Pancreas (tissue), 10 donors: ENCODE data around the gene S1PR3. TPM values are rescaled to one million over a fixed set of nuclear protein-coding genes. Genes with fewer than 3 reads are reported as not detected.

ENCODE experiments used
- ATAC-seq, 4 donors: fragments of 200-7000 bp; cut with Tn5 transposase; one replicate each; pipeline versions ENCODE4 v1.8.0 to v1.9.1; 2020; ENCODE audit warnings: mild to moderate bottlenecking in 4 of 4, moderate library complexity in 4 of 4
- DNase-seq, 6 donors: peaks; one replicate each; pipeline ENCODE4 v3.0.0-alpha.2; 2020
- FAIRE-seq: peaks from 2 replicates; lab custom pipeline; 2012; peaks lifted over from hg19 to GRCh38; lab: Jason Lieb, UNC
- H3K27ac ChIP-seq, 4 donors: fragments of 200-600 bp; sonication (generic); 1 replicate in 3 of 4; 2 replicates in 1 of 4; pipeline versions ENCODE4 v1.5.0 to v1.8.0; 2020
- H3K27me3 ChIP-seq, 4 donors: fragments of 200-600 bp; one replicate each; pipeline ENCODE4 v1.8.0; 2021
- H3K36me3 ChIP-seq, 3 donors: fragments of 200-600 bp; sonication (generic) in 1 of 3; one replicate each; pipeline versions ENCODE4 v1.5.0 to v1.8.0; 2020 to 2021
- H3K4me1 ChIP-seq, 3 donors: fragments of 200-600 bp; one replicate each; pipeline ENCODE4 v1.8.0; 2021
- H3K4me3 ChIP-seq, 4 donors: fragments of 200-600 bp; sonication (generic) in 2 of 4; one replicate each; pipeline versions ENCODE4 v1.5.0 to v1.8.0; 2020 to 2021
- H3K9me3 ChIP-seq, 4 donors: fragments of 200-600 bp; one replicate each; pipeline ENCODE4 v1.8.0; 2021
- WGBS, 2 donors: extraction: QIAGEN DNeasy Blood & Tissue Kit; methylation state at CpG; one replicate each; pipeline ENCODE4 v1.1.7; 2013; 5-methylcytosine and 5-hydroxymethylcytosine counted together
- intact Hi-C, 3 donors: fragments of 100-400 bp; cut with DNase I; formaldehyde crosslinking; loops; one replicate each; pipeline versions ENCODE4 v1.11.1 to v1.14.2; 2022
- polyA plus RNA-seq, 2 donors: library from polyadenylated mRNA; stranded (reverse); fragments of 200-250 nt; gene quantifications; one replicate each; pipeline ENCODE4 v1.2.3, GENCODE V29; 2013
- total RNA-seq, 6 donors: library from RNA; stranded (reverse); fragmentation: NEBNext Ultra II Directional in 4 of 6; extraction: Animal tissue kit (Norgen Biotek cat#: 25700) in 4 of 6; gene quantifications; one replicate each; pipeline versions ENCODE4 v1.2.1 to v1.2.4, GENCODE V29; 2021 to 2023
- TF ChIP-seq, protein P1 (sequence below), 4 donors: fragments of 200-600 bp; sonication (generic) in 3 of 4; IDR thresholded peaks; one replicate each; pipeline versions ENCODE4 v1.5.0 to v1.8.0; 2021; ENCODE audit warnings: antibody characterized with exemption in 4 of 4
- donor health status: healthy with polysubstance abuse.
- donor health status: DM: no; HTN: no; CAD: no; lungs with moderate emphysema.
- donor health status: DM: no; HTN: no; CAD: no.
- donor health status: control.
- donor health status: control.
- donor health status: Bipolar disorder and iron deficiency.
- donor health status: DM: yes; HTN: yes; CAD: no.
- donor health status: DM: no; HTN: no; CAD: no.
- donor health status: DM: no; HTN: no; CAD: no.
- donor health status: DM: yes; HTN: yes; CAD: no.

S1PR3 gene
- total and polyA plus RNA-seq, 8 donors: 1.4 to 4.1 (median 2.2) TPM

DNA sequence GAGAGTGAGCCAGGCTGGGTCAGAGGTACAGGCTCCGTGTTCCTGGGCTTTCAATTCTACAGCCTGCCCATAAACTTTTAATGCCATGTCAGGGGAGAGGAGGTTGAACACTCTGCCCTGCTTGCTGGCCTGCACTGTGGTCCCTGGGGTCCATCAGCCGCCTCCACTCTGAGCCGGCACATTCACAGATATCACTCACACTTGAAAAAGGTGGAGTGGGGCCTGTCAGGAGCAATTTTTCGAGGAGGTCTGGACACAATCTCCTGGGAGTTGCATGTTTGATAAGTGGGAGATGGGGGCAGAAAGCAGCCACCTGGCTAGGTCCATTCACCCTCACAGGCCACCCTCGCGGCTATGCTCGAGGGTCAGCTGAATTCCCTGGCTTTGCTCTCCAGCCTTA, 22.9 kb downstream of the S1PR3 start:
- TF ChIP-seq, protein P1, sequence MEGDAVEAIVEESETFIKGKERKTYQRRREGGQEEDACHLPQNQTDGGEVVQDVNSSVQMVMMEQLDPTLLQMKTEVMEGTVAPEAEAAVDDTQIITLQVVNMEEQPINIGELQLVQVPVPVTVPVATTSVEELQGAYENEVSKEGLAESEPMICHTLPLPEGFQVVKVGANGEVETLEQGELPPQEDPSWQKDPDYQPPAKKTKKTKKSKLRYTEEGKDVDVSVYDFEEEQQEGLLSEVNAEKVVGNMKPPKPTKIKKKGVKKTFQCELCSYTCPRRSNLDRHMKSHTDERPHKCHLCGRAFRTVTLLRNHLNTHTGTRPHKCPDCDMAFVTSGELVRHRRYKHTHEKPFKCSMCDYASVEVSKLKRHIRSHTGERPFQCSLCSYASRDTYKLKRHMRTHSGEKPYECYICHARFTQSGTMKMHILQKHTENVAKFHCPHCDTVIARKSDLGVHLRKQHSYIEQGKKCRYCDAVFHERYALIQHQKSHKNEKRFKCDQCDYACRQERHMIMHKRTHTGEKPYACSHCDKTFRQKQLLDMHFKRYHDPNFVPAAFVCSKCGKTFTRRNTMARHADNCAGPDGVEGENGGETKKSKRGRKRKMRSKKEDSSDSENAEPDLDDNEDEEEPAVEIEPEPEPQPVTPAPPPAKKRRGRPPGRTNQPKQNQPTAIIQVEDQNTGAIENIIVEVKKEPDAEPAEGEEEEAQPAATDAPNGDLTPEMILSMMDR (IDR thresholded peaks at IDR 0.05): no peak
- ATAC-seq (no peak), FAIRE-seq (no peak), DNase-seq (no peak)
- H3K36me3 ChIP-seq: no peaks in the 10 kb centered on the region
- no peaks in the 10 kb centered on the region for H3K4me1 ChIP-seq
- no peaks in the 10 kb centered on the region for H3K9me3 ChIP-seq
- intact Hi-C loops: no loop called here
- no peak overlapping the region for H3K27ac ChIP-seq
- WGBS, 2 donors: 87 to 90% methylated on average over 7 of the region's 7 CpGs
- H3K4me3 ChIP-seq: no peak overlapping the region
- no peaks in the 10 kb centered on the region for H3K27me3 ChIP-seq

DNA sequence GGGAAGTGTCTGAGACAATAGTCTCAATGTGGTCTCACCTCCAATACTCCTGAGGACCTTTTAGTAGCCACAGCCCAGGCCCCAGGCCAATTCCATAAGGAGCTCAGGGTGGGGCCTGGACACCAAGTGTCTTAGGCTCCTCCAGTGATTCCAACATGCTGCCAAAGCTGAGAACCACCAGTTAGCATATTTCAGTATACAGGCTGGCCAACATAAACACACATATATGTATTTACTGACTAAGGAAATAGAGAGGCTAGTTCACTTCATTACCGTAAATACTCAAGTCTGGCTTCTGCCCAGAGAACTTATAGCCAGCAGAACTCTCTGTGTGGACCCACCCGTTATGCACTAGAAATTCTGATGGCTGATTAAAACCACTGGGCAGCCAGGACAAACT, 24.1 kb downstream of the S1PR3 start:
- Histone ChIP-seq H3K27me3 (no peaks in the 10 kb centered on the region), H3K9me3 (no peaks in the 10 kb centered on the region), H3K27ac (no peak overlapping the region), H3K36me3 (no peaks in the 10 kb centered on the region), H3K4me1 (no peaks in the 10 kb centered on the region), H3K4me3 (no peak overlapping the region)
- no peak for ATAC-seq
- FAIRE-seq: no peak
- TF ChIP-seq, protein P1 (IDR thresholded peaks at IDR 0.05): no peak
- intact Hi-C loops: no loop called here
- DNase-seq: no peak
- 91 to 94% methylated on average over 2 of the region's 2 CpGs for WGBS, 2 donors

DNA sequence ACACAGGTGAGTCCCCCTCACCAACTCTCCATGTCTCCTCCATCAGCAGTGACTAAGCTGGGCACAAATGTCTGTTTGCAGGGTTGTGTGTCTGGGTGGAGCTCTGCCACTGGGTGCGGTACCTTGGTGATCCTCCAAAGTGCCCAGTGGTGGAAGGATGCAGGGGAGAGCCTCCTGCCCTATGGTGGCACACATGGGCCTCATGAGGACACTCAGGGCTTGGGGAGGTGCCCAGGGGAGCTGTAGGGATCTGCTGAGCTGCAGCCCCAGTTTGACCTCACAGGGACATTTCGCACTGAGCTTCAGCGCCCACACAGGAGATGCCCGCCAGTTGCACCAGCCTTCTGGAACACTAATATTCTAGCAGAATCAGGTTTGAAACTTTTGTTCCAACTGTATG, 29.5 kb downstream of the S1PR3 start:
- intact Hi-C loops: no loop called here
- Histone ChIP-seq H3K4me1 (no peaks in the 10 kb centered on the region), H3K4me3 (no peak overlapping the region), H3K27ac (no peak overlapping the region), H3K27me3 (no peaks in the 10 kb centered on the region), H3K36me3 (no peaks in the 10 kb centered on the region), H3K9me3 (no peaks in the 10 kb centered on the region)
- TF ChIP-seq, protein P1 (IDR thresholded peaks at IDR 0.05): no peak
- FAIRE-seq (no peak), ATAC-seq (no peak), DNase-seq (no peak)
- WGBS, 2 donors: 96 to 100% methylated on average over 4 of the region's 4 CpGs

DNA sequence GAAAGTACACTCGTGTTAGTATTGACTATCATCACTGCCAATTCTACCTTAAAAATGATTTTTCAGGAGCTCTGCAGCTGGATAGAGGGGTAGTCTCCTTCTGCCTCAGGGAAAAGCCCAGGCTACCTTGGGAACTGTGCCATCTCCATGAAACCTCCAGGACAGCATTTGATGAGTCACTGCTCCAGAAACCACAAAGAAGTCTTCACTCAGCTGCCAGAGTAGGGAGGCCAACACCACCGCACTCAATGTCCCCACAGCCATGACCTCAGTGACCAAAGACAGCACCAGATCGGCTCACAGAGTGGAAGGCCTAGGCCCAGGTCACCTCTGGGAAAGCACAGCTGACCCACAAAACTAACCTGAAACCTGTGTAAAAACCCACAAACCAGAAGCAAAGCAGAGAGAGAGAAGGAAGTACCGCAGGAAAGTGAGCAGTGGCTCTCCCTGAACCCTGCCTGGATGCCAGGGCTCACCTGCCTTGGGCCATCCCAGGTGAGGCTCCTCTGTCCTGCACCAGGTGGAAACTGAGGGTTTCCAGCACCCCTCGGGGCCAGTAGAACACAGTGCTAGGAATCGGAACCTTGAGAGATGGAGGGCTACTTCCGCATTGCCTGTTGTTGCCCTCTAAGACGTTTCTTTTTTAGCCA, 30.0 kb downstream of the S1PR3 start:
- Histone ChIP-seq H3K4me1 (no peaks in the 10 kb centered on the region), H3K9me3 (no peaks in the 10 kb centered on the region), H3K27me3 (no peaks in the 10 kb centered on the region), H3K4me3 (no peak overlapping the region), H3K27ac (no peak overlapping the region), H3K36me3 (no peaks in the 10 kb centered on the region)
- intact Hi-C loops: no loop called here
- ATAC-seq: peak in 3 of 4 donors; percentile 25 to 63 (median 61)
- 81 to 85% methylated on average over 8 of the region's 8 CpGs for WGBS, 2 donors
- no peak for DNase-seq
- TF ChIP-seq, protein P1 (IDR thresholded peaks at IDR 0.05): no peak
- no peak for FAIRE-seq

DNA sequence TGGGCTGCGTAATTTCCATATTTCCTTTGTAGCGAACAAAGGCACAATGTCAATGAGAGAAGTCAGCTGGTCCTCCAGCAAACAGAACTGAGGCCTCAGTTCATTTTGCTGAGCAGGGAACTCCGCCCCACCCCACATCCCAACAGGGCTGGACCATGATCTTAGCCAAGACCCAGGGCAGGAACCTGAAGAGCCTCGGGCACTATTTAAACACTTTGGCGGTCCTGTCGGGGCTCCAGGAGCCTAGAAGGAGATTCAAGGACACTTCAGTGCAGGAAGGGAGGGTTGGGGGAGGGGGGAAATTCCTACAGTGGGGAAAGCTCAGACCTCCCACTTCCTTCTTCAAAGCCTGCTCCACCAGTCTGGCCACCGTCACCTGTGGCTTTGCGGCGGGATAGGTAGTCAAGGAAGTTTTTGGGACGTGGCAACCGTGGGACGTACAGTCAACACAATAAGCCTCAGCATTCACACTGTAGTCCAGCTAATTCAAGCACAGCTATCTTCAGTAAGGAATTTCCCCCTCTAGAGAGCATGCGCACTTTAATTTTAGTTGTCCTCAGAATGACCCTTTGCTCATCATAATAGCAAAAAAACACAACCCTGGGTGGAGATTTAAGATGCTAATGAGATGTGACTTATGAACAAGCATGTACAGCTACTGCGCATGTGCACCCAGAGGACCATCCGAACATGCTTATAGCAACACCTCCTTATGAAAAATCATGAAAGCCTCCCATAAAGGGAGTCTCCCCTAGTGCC, 30.9 kb downstream of the S1PR3 start:
- 54 to 60% methylated on average over 15 of the region's 15 CpGs for WGBS, 2 donors
- Histone ChIP-seq H3K36me3 (no peaks in the 10 kb centered on the region), H3K27ac (peak overlapping the region in 1 of 4 donors; percentile 1), H3K4me1 (no peaks in the 10 kb centered on the region), H3K4me3 (no peak overlapping the region), H3K27me3 (no peaks in the 10 kb centered on the region), H3K9me3 (no peaks in the 10 kb centered on the region)
- intact Hi-C loops: no loop called here
- peak in 3 of 4 donors; percentile 48 to 74 (median 59) for ATAC-seq
- DNase-seq: peak in 1 of 6 donors; percentile 37
- TF ChIP-seq, protein P1 (IDR thresholded peaks at IDR 0.05): no peak
- no peak for FAIRE-seq
